22Rv1 (cell line): ENCODE results near the gene GCGR.

Experiments used
- CTCF ChIP-seq: fragments of 450-650 bp; IDR thresholded peaks from 2 replicates; pipeline ENCODE4 v1.5.1; 2017; ENCODE audit warnings: mild to moderate bottlenecking
- ZFX ChIP-seq: fragments of 450-650 bp; IDR thresholded peaks from 2 replicates; pipeline ENCODE4 v1.6.1; 2017; ENCODE audit warnings: antibody characterized with exemption, borderline replicate concordance

GRCh38 chr17:81807210-81807719 lies 3.3 kb downstream of the GCGR start:
- no peak for TF ChIP-seq ZFX
- TF ChIP-seq CTCF: no peak
